Naive B cell (primary cell): ENCODE measurements around the gene SCUBE1. TPM values are rescaled to one million over a fixed set of nuclear protein-coding genes. Genes with fewer than 3 reads are reported as not detected.

Source experiments
- ATAC-seq, 2 donors: fragments of 150-1000 bp; cut with Tn5 transposase; 2 replicates each; pipeline ENCODE4 v1.10.0; 2021; ENCODE audit warnings: low read depth in 2 of 2, mild to moderate bottlenecking in 2 of 2, moderate library complexity in 2 of 2
- DNase-seq: peaks from one replicate; pipeline ENCODE4 v3.0.0; 2022
- H3K27ac Mint-ChIP-seq, 6 donors: one replicate each; pipeline ENCODE4 v1.8.0; 2020 to 2022; ENCODE audit warnings: mild to moderate bottlenecking in 6 of 6, mixed read lengths in 6 of 6, moderate library complexity in 5 of 6, inconsistent platforms in 2 of 6
- H3K27me3 Mint-ChIP-seq, 3 donors: one replicate each; pipeline ENCODE4 v1.8.0; 2021 to 2022; ENCODE audit warnings: mixed read lengths in 3 of 3, mild to moderate bottlenecking in 1 of 3
- H3K36me3 Mint-ChIP-seq, 2 donors: one replicate each; pipeline ENCODE4 v1.8.0; 2020 to 2022; ENCODE audit warnings: mixed read lengths in 2 of 2, inconsistent platforms in 1 of 2, mild to moderate bottlenecking in 1 of 2
- H3K4me1 Mint-ChIP-seq, 3 donors: one replicate each; pipeline ENCODE4 v1.8.0; 2020 to 2022; ENCODE audit warnings: mixed read lengths in 3 of 3, inconsistent platforms in 1 of 3, mild to moderate bottlenecking in 1 of 3, moderate library complexity in 1 of 3
- H3K4me3 Mint-ChIP-seq, 8 donors: one replicate each; pipeline ENCODE4 v1.8.0; 2020 to 2022; ENCODE audit warnings: mild to moderate bottlenecking in 8 of 8, mixed read lengths in 8 of 8, moderate library complexity in 8 of 8, inconsistent platforms in 2 of 8
- H3K9me3 Mint-ChIP-seq, 7 donors: one replicate each; pipeline ENCODE4 v1.8.0; 2020 to 2022; ENCODE audit warnings: mixed read lengths in 7 of 7, mild to moderate bottlenecking in 5 of 7, inconsistent platforms in 2 of 7, moderate library complexity in 1 of 7
- polyA plus RNA-seq, 6 donors: library from polyadenylated mRNA; unstranded; fragments of 300-500 nt; fragmentation: Illumina TruSeq; gene quantifications; one replicate each; pipeline ENCODE4 v1.2.3, GENCODE V29; 2021; ENCODE audit warnings: low read depth in 6 of 6

Gene SCUBE1
- polyA plus RNA-seq, 6 donors from 2014 or later, result not detected

GRCh38 chr22:43274595-43275240, 68.5 kb downstream of the SCUBE1 start:
- H3K27ac Mint-ChIP-seq, result peak overlapping the region in 1 of 6 donors; percentile 38
- no peak for ATAC-seq
- no peaks in the 10 kb centered on the region for H3K36me3 Mint-ChIP-seq
- H3K4me3 Mint-ChIP-seq, result no peak overlapping the region
- peaks cover 3 to 30% (median 13%) of the 10 kb centered on the region in 3 donors for H3K27me3 Mint-ChIP-seq
- peaks cover 0 to 6% (median 0%) of the 10 kb centered on the region in 3 donors for H3K4me1 Mint-ChIP-seq
- no peak for DNase-seq
- no peaks in the 10 kb centered on the region for H3K9me3 Mint-ChIP-seq

GRCh38 chr22:43273902-43274484, 69.2 kb downstream of the SCUBE1 start:
- H3K27me3 Mint-ChIP-seq, result peaks cover 3 to 35% (median 13%) of the 10 kb centered on the region in 3 donors
- H3K4me1 Mint-ChIP-seq, result peaks cover 0 to 6% (median 0%) of the 10 kb centered on the region in 3 donors
- no peak overlapping the region for H3K27ac Mint-ChIP-seq
- DNase-seq (peak; percentile 29), ATAC-seq (peak in 1 of 2 donors; percentile 37)
- H3K9me3 Mint-ChIP-seq, result no peaks in the 10 kb centered on the region
- H3K36me3 Mint-ChIP-seq, result no peaks in the 10 kb centered on the region
- H3K4me3 Mint-ChIP-seq, result no peak overlapping the region

GRCh38 chr22:43272869-43273318, 70.3 kb downstream of the SCUBE1 start:
- Mint-ChIP-seq H3K27ac (no peak overlapping the region), H3K36me3 (no peaks in the 10 kb centered on the region), H3K27me3 (peaks cover 3 to 36% (median 13%) of the 10 kb centered on the region in 3 donors), H3K4me3 (no peak overlapping the region), H3K9me3 (no peaks in the 10 kb centered on the region), H3K4me1 (peaks cover 0 to 6% (median 0%) of the 10 kb centered on the region in 3 donors)
- DNase-seq (no peak), ATAC-seq (no peak)

GRCh38 chr22:43272301-43272700, 70.9 kb downstream of the SCUBE1 start:
- H3K36me3 Mint-ChIP-seq, result no peaks in the 10 kb centered on the region

GRCh38 chr22:43270949-43271348, 72.2 kb downstream of the SCUBE1 start:
- Mint-ChIP-seq H3K27ac (no peak overlapping the region), H3K27me3 (peaks cover 3 to 45% (median 21%) of the 10 kb centered on the region in 3 donors), H3K36me3 (no peaks in the 10 kb centered on the region), H3K4me1 (peaks cover 0 to 6% (median 0%) of the 10 kb centered on the region in 3 donors), H3K4me3 (peak overlapping the region in 1 of 8 donors; percentile 72), H3K9me3 (no peaks in the 10 kb centered on the region)
- DNase-seq, result no peak
- no peak for ATAC-seq

More at GRCh38 chr22:43272301-43272700, 70.9 kb downstream of the SCUBE1 start:
- ATAC-seq (no peak), DNase-seq (no peak)
- H3K27me3 Mint-ChIP-seq, result peaks cover 3 to 39% (median 18%) of the 10 kb centered on the region in 3 donors
- peaks cover 0 to 6% (median 0%) of the 10 kb centered on the region in 3 donors for H3K4me1 Mint-ChIP-seq
- no peak overlapping the region for H3K27ac Mint-ChIP-seq
- no peak overlapping the region for H3K4me3 Mint-ChIP-seq
- no peaks in the 10 kb centered on the region for H3K9me3 Mint-ChIP-seq

GRCh38 chr22:43270314-43270908, 72.8 kb downstream of the SCUBE1 start:
- H3K36me3 Mint-ChIP-seq, result no peaks in the 10 kb centered on the region

GRCh38 chr22:43269646-43270045, 73.5 kb downstream of the SCUBE1 start:
- Mint-ChIP-seq H3K27ac (no peak overlapping the region), H3K36me3 (no peaks in the 10 kb centered on the region), H3K27me3 (peaks cover 0 to 38% (median 16%) of the 10 kb centered on the region in 3 donors), H3K9me3 (peaks cover 0 to 2% (median 0%) of the 10 kb centered on the region in 7 donors), H3K4me1 (peaks cover 2 to 9% (median 5%) of the 10 kb centered on the region in 3 donors), H3K4me3 (no peak overlapping the region)
- ATAC-seq (no peak), DNase-seq (no peak)

More at GRCh38 chr22:43270314-43270908, 72.8 kb downstream of the SCUBE1 start:
- no peak overlapping the region for H3K27ac Mint-ChIP-seq
- ATAC-seq, result no peak
- H3K27me3 Mint-ChIP-seq, result peaks cover under 1 to 40% (median 15%) of the 10 kb centered on the region in 3 donors
- peaks cover 0 to 6% (median 0%) of the 10 kb centered on the region in 3 donors for H3K4me1 Mint-ChIP-seq
- no peak for DNase-seq
- H3K9me3 Mint-ChIP-seq, result no peaks in the 10 kb centered on the region
- no peak overlapping the region for H3K4me3 Mint-ChIP-seq

- DNase-seq (no peak), ATAC-seq (no peak)
- Mint-ChIP-seq H3K36me3 (no peaks in the 10 kb centered on the region), H3K27ac (no peak overlapping the region), H3K4me3 (no peak overlapping the region), H3K4me1 (peaks cover 4 to 11% (median 8%) of the 10 kb centered on the region in 3 donors), H3K27me3 (peaks cover 0 to 41% (median 20%) of the 10 kb centered on the region in 3 donors), H3K9me3 (peaks cover 0 to 2% (median 0%) of the 10 kb centered on the region in 7 donors)
Observed at GRCh38 chr22:43269246-43269645, 73.9 kb downstream of the SCUBE1 start.

GRCh38 chr22:43267981-43268660, 75.1 kb downstream of the SCUBE1 start:
- ATAC-seq (no peak), DNase-seq (no peak)
- H3K27ac Mint-ChIP-seq, result no peak overlapping the region
- H3K9me3 Mint-ChIP-seq, result peaks cover 0 to 2% (median 0%) of the 10 kb centered on the region in 7 donors
- H3K27me3 Mint-ChIP-seq, result peaks cover 7 to 45% (median 24%) of the 10 kb centered on the region in 3 donors
- H3K4me3 Mint-ChIP-seq, result no peak overlapping the region
- H3K4me1 Mint-ChIP-seq, result peaks cover 14 to 19% (median 15%) of the 10 kb centered on the region in 3 donors
- H3K36me3 Mint-ChIP-seq, result no peaks in the 10 kb centered on the region

- DNase-seq (no peak), ATAC-seq (no peak)
- no peak overlapping the region for H3K27ac Mint-ChIP-seq
- H3K4me1 Mint-ChIP-seq, result peaks cover 18 to 22% (median 22%) of the 10 kb centered on the region in 3 donors
- no peak overlapping the region for H3K4me3 Mint-ChIP-seq
- H3K9me3 Mint-ChIP-seq, result peaks cover 0 to 2% (median 0%) of the 10 kb centered on the region in 7 donors
- no peaks in the 10 kb centered on the region for H3K36me3 Mint-ChIP-seq
- peaks cover 10 to 48% (median 31%) of the 10 kb centered on the region in 3 donors for H3K27me3 Mint-ChIP-seq
Observed at GRCh38 chr22:43267332-43267980, 75.7 kb downstream of the SCUBE1 start.

GRCh38 chr22:43266076-43266475, 77.1 kb downstream of the SCUBE1 start:
- H3K9me3 Mint-ChIP-seq, result peaks cover 0 to 2% (median 0%) of the 10 kb centered on the region in 7 donors
- peak overlapping the region in 1 of 6 donors; percentile 27 for H3K27ac Mint-ChIP-seq
- H3K27me3 Mint-ChIP-seq, result peaks cover 10 to 53% (median 33%) of the 10 kb centered on the region in 3 donors
- ATAC-seq (no peak), DNase-seq (no peak)
- H3K36me3 Mint-ChIP-seq, result no peaks in the 10 kb centered on the region
- peaks cover 18 to 24% (median 22%) of the 10 kb centered on the region in 3 donors for H3K4me1 Mint-ChIP-seq
- no peak overlapping the region for H3K4me3 Mint-ChIP-seq

GRCh38 chr22:43263645-43264514, 79.3 kb downstream of the SCUBE1 start:
- Mint-ChIP-seq H3K27ac (peak overlapping the region in 3 of 6 donors; percentile 19 to 93 (median 88)), H3K36me3 (no peaks in the 10 kb centered on the region), H3K4me1 (peaks cover 18 to 24% (median 22%) of the 10 kb centered on the region in 3 donors), H3K4me3 (peak overlapping the region; percentile 20 to 86 (median 78)), H3K9me3 (peaks cover 0 to 2% (median 0%) of the 10 kb centered on the region in 7 donors), H3K27me3 (peaks cover 10 to 53% (median 33%) of the 10 kb centered on the region in 3 donors)
- peak; percentile 15 for DNase-seq
- ATAC-seq, result peak; percentile 74 to 78
